H1 (cell line): Measurements from ENCODE around the gene ELL. TPM values are rescaled to one million over a fixed set of nuclear protein-coding genes. Genes with fewer than 3 reads are reported as not detected.

Experiments
- CTCF ChIA-PET: fragments of 300-600 bp; sonication (Branson Sonifier 250); formaldehyde crosslinking; loops from one replicate; lab custom pipeline; 2021; ENCODE audit not compliant: partially characterized antibody; lab: Charles Lee
- POLR2A ChIA-PET: fragments of 300-600 bp; sonication (Branson Sonifier 250); formaldehyde crosslinking; loops from one replicate; lab custom pipeline; 2021; ENCODE audit warnings: inconsistent platforms; ENCODE audit not compliant: partially characterized antibody; lab: Charles Lee
- DNase-seq, 2 experiments: peaks; one replicate each; pipeline versions ENCODE4 v3.0.0 to v3.0.0-alpha.2; 2010 to 2022; ENCODE audit warnings: low spot score in 2 of 2, low read depth in 1 of 2, mixed read lengths in 1 of 2
- FAIRE-seq: peaks from 2 replicates; lab custom pipeline; 2011; peaks lifted over from hg19 to GRCh38; lab: Jason Lieb, UNC
- H2AFZ ChIP-seq: 2 replicates; pipeline ENCODE4 v1.8.1; 2012; ENCODE audit warnings: low read length, inconsistent platforms
- H2AK5ac ChIP-seq: 2 replicates; pipeline ENCODE4 v1.6.1; 2013; ENCODE audit warnings: low read depth, low read length
- H2BK120ac ChIP-seq: replicated peaks from 2 replicates; pipeline ENCODE3; 2013; ENCODE audit warnings: low read depth, low read length, inconsistent platforms
- H2BK12ac ChIP-seq: 2 replicates; pipeline ENCODE4 v1.6.1; 2013; ENCODE audit warnings: low read depth, low read length
- H2BK15ac ChIP-seq: 2 replicates; pipeline ENCODE4 v1.6.1; 2013; ENCODE audit warnings: low read length
- H2BK20ac ChIP-seq: 2 replicates; pipeline ENCODE4 v1.6.1; 2013; ENCODE audit warnings: low read length
- H2BK5ac ChIP-seq: 2 replicates; pipeline ENCODE4 v1.6.1; 2013; ENCODE audit warnings: low read depth, low read length
- H3K14ac ChIP-seq: 2 replicates; pipeline ENCODE4 v1.6.1; 2013; ENCODE audit warnings: inconsistent platforms; ENCODE audit not compliant: insufficient read length
- H3K18ac ChIP-seq: 2 replicates; pipeline ENCODE4 v1.6.1; 2013; ENCODE audit warnings: low read length; ENCODE audit errors: extremely low read depth
- H3K23ac ChIP-seq: 2 replicates; pipeline ENCODE4 v1.6.1; 2013; ENCODE audit warnings: inconsistent platforms; ENCODE audit not compliant: insufficient read length
- H3K23me2 ChIP-seq: 2 replicates; pipeline ENCODE4 v1.6.1; 2013; ENCODE audit warnings: low read depth, low read length
- H3K27ac ChIP-seq: 2 replicates; pipeline ENCODE4 v1.6.1; 2011; ENCODE audit warnings: low read depth, low read length, inconsistent platforms
- H3K27me3 ChIP-seq, 4 experiments: replicated peaks in 1 of 4; 1 replicate in 1 of 4; 2 replicates in 3 of 4; pipeline versions ENCODE4 v1.6.1 to v1.8.1; 2011 to 2013; ENCODE audit warnings: low read length in 3 of 4, mild to moderate bottlenecking in 3 of 4, inconsistent platforms in 2 of 4, mixed read lengths in 2 of 4, moderate library complexity in 1 of 4; ENCODE audit not compliant: control insufficient read depth in 3 of 4, insufficient read depth in 3 of 4; ENCODE audit errors: extremely low read depth in 1 of 4
- H3K36me3 ChIP-seq, 4 experiments: 2 replicates each; pipeline versions ENCODE4 v1.6.1 to v1.8.1; 2011 to 2013; ENCODE audit warnings: mild to moderate bottlenecking in 4 of 4, low read length in 3 of 4, moderate library complexity in 2 of 4, control low read depth in 1 of 4, inconsistent platforms in 1 of 4; ENCODE audit not compliant: insufficient read depth in 4 of 4, control insufficient read depth in 2 of 4
- H3K4ac ChIP-seq: replicated peaks from 2 replicates; pipeline ENCODE3; 2013; ENCODE audit warnings: low read length, low read depth, mixed read lengths, inconsistent platforms; ENCODE audit not compliant: insufficient read length
- H3K4me1 ChIP-seq, 4 experiments: replicated peaks in 1 of 4; 1 replicate in 1 of 4; 2 replicates in 3 of 4; pipeline versions ENCODE4 v1.6.1 to v1.8.1; 2011 to 2013; ENCODE audit warnings: low read length in 3 of 4, inconsistent platforms in 2 of 4, mixed read lengths in 1 of 4; ENCODE audit not compliant: insufficient read depth in 4 of 4, control insufficient read depth in 3 of 4
- H3K4me2 ChIP-seq, 2 experiments: 2 replicates each; pipeline versions ENCODE4 v1.6.1 to v1.8.1; 2011 to 2013; ENCODE audit warnings: low read depth in 2 of 2, low read length in 2 of 2, control low read depth in 1 of 2, inconsistent platforms in 1 of 2, mild to moderate bottlenecking in 1 of 2; ENCODE audit not compliant: insufficient read depth in 1 of 2
- H3K4me3 ChIP-seq, 4 experiments: fragments of 200-600, 300-600 bp in 1 of 4; sonication (generic), shearing (Covaris generic), sonication (Bioruptor Twin) in 1 of 4; 2 replicates each; pipeline versions ENCODE4 v1.5.1 to v1.8.1; 2011 to 2016; ENCODE audit warnings: low read length in 4 of 4, low read depth in 3 of 4, control low read depth in 2 of 4, inconsistent platforms in 2 of 4, mild to moderate bottlenecking in 2 of 4, mixed read lengths in 1 of 4, moderate library complexity in 1 of 4; ENCODE audit not compliant: insufficient read depth in 2 of 4; ENCODE audit errors: extremely low read depth in 1 of 4
- H3K56ac ChIP-seq: replicated peaks from 2 replicates; pipeline ENCODE3; 2013; ENCODE audit warnings: low read depth, mild to moderate bottlenecking, mixed read lengths, low read length, inconsistent platforms; ENCODE audit not compliant: insufficient read length
- H3K79me1 ChIP-seq: 2 replicates; pipeline ENCODE4 v1.6.1; 2013; ENCODE audit warnings: low read depth, low read length, control low read depth
- H3K79me2 ChIP-seq, 2 experiments: 2 replicates each; pipeline versions ENCODE4 v1.6.1 to v1.8.1; 2012 to 2013; ENCODE audit warnings: low read length in 2 of 2, mild to moderate bottlenecking in 2 of 2, inconsistent platforms in 1 of 2; ENCODE audit not compliant: insufficient read depth in 2 of 2, control insufficient read depth in 1 of 2
- H3K9ac ChIP-seq, 4 experiments: replicated peaks in 1 of 4; 1 replicate in 1 of 4; 2 replicates in 3 of 4; pipeline versions ENCODE4 v1.6.1 to v1.8.1; 2011 to 2013; ENCODE audit warnings: low read depth in 3 of 4, low read length in 3 of 4, control low read depth in 2 of 4, mild to moderate bottlenecking in 2 of 4, moderate library complexity in 2 of 4, inconsistent platforms in 1 of 4; ENCODE audit errors: extremely low read depth in 1 of 4
- H3K9me3 ChIP-seq, 2 experiments: 2 replicates each; pipeline versions ENCODE4 v1.6.1 to v1.8.1; 2012 to 2013; ENCODE audit warnings: mild to moderate bottlenecking in 2 of 2, moderate library complexity in 2 of 2, control low read depth in 1 of 2, inconsistent platforms in 1 of 2, low read depth in 1 of 2, low read length in 1 of 2, mixed read lengths in 1 of 2; ENCODE audit not compliant: insufficient read depth in 2 of 2
- H4K20me1 ChIP-seq, 2 experiments: replicated peaks in 1 of 2; 2 replicates each; pipeline versions ENCODE3 to v1.8.1; 2011 to 2013; ENCODE audit warnings: inconsistent platforms in 2 of 2, low read length in 2 of 2, mild to moderate bottlenecking in 1 of 2; ENCODE audit not compliant: insufficient read depth in 2 of 2, control insufficient read depth in 1 of 2
- H4K5ac ChIP-seq: 2 replicates; pipeline ENCODE4 v1.6.1; 2013; ENCODE audit warnings: low read length, low read depth, mixed read lengths, inconsistent platforms; ENCODE audit not compliant: insufficient read length
- H4K8ac ChIP-seq: 2 replicates; pipeline ENCODE4 v1.8.0; 2013; ENCODE audit warnings: mild to moderate bottlenecking, moderate library complexity, low read length, inconsistent platforms; ENCODE audit not compliant: insufficient read depth; ENCODE audit errors: extremely low read depth
- H4K91ac ChIP-seq: replicated peaks from 2 replicates; pipeline ENCODE3; 2013; ENCODE audit warnings: low read length, mixed read lengths, inconsistent platforms; ENCODE audit not compliant: insufficient read length
- ASH2L ChIP-seq: fragments of 200-600, 300-600 bp; sonication (generic); IDR thresholded peaks from one replicate; pipeline ENCODE4 v1.7.1; 2017; ENCODE audit warnings: low read length
- BRCA1 ChIP-seq: IDR thresholded peaks from 2 replicates; pipeline ENCODE4 v1.6.1; 2012; ENCODE audit warnings: low read depth, low read length, improper control_type of control experiment
- SP1 ChIP-seq: IDR thresholded peaks from 2 replicates; pipeline ENCODE4 v1.6.1; 2011; ENCODE audit warnings: low read depth, low read length
- TBP ChIP-seq: IDR thresholded peaks from 2 replicates; pipeline ENCODE4 v1.6.1; 2011; ENCODE audit warnings: low read depth, low read length, improper control_type of control experiment
- WGBS, 2 experiments: shearing (Covaris generic) in 1 of 2; methylation state at CpG; one replicate each; pipeline versions ENCODE4 v1.1.6 to v1.1.7; 2013 to 2015; ENCODE audit warnings: low lambda C conversion rate in 2 of 2, mixed read lengths in 2 of 2, inconsistent platforms in 1 of 2, low coverage in 1 of 2, missing lambda C conversion rate in 1 of 2; ENCODE audit not compliant: insufficient replicate concordance in 2 of 2, insufficient coverage in 1 of 2, insufficient read length in 1 of 2; ENCODE audit errors: extremely low coverage in 1 of 2, missing lambda C conversion rate in 1 of 2; 5-methylcytosine and 5-hydroxymethylcytosine counted together
- polyA plus RNA-seq, 7 experiments: library from polyadenylated mRNA; depleted of rRNA in 3 of 7; stranded (reverse) in 5 of 7; unstranded in 2 of 7; fragments of >200 nt in 5 of 7; fragments of 200-250 nt in 2 of 7; gene quantifications; 1 replicate in 5 of 7; 2 replicates in 1 of 7; 4 replicates in 1 of 7; pipeline versions ENCODE4 v1.2.1 to v1.2.3, GENCODE V29; 2011 to 2013; ENCODE audit warnings: missing spikeins in 2 of 7, mixed read lengths in 2 of 7
- total RNA-seq: library from RNA; stranded (reverse); fragmentation: NEBNext Ultra II Directional; extraction: Animal tissue kit (Norgen Biotek cat#: 25700); gene quantifications from 2 replicates; pipeline ENCODE4 v1.2.1, GENCODE V29; 2021

Gene ELL
- total and polyA plus RNA-seq, 2 of the 8 experiments (the other 6 are each of a cell fraction or from before 2014, with no cell fraction given) = 5.2 to 10.5 TPM

DNA sequence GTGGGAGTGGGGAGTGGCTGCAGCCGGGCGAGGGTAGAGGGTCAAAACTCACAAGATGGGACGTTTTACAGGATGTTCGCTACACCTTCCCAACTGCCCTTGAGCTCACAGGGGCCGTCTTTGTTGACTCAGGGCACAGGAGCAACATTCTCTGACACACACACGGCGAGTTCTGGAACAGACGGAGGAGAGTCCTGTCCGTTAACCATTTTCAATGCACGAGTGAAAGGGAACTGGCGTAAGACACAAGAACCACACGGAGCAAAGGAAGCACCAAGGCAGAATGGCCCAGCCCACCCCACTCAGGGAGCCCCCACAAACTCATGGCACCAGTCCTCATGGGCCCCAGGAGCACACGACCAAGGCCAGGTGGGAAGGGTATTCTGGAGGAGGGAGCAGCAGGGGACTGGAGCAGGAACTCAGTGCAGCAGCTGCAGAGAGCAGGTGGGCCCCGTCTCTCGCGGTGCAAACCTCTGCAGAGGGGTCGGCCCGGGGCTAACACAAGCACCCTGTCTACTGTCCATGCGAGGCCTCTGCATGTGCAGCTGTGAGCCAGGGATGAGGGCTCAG, 46.0 kb downstream of the ELL start:
- peaks cover 13% of the 10 kb centered on the region for H3K79me1 ChIP-seq
- POLR2A ChIA-PET = no interaction called here
- CTCF ChIA-PET = interaction anchor here (0.9 to 11.1 kb wide), 8 partner anchors 11 to 87 kb away, joined by 3 to 213 read pairs (median 4); no protein-coding TSS in a partner anchor
- no peak overlapping the region for H3K4ac ChIP-seq
- H3K9me3 ChIP-seq = no peaks in the 10 kb centered on the region
- H3K4me2 ChIP-seq = no peak overlapping the region
- FAIRE-seq (no peak), DNase-seq (no peak)
- H2BK120ac ChIP-seq = no peak overlapping the region
- H3K27me3 ChIP-seq = no peaks in the 10 kb centered on the region
- no peak overlapping the region for H3K14ac ChIP-seq
- no peaks in the 10 kb centered on the region for H3K36me3 ChIP-seq
- H3K79me2 ChIP-seq = peaks cover 0 to 8% of the 10 kb centered on the region in 2 experiments; a peak in 1 of 4 replicates
- H3K9ac ChIP-seq = no peak overlapping the region
- no peak overlapping the region for H4K8ac ChIP-seq
- no peak overlapping the region for H2BK15ac ChIP-seq
- H3K18ac ChIP-seq = no peak overlapping the region
- no peaks in the 10 kb centered on the region for H3K23me2 ChIP-seq
- H2AFZ ChIP-seq = no peak overlapping the region
- peaks cover 2 to 19% of the 10 kb centered on the region in 2 experiments for H4K20me1 ChIP-seq
- H4K91ac ChIP-seq = no peak overlapping the region
- no peak overlapping the region for H2BK20ac ChIP-seq
- no peak overlapping the region for H2BK5ac ChIP-seq
- no peak overlapping the region for H2AK5ac ChIP-seq
- H3K4me1 ChIP-seq = no peaks in the 10 kb centered on the region; a peak in 1 of 7 replicates
- H3K23ac ChIP-seq = no peak overlapping the region
- no peak overlapping the region for H3K4me3 ChIP-seq
- no peak overlapping the region for H2BK12ac ChIP-seq
- H3K56ac ChIP-seq = no peak overlapping the region
- H3K27ac ChIP-seq = no peak overlapping the region
- 79% methylated on average over 17 of the region's 19 CpGs; no CpG with 5 or more reads in 1 of the 2 experiments for WGBS, 2 experiments
- H4K5ac ChIP-seq = no peak overlapping the region
- TF ChIP-seq BRCA1 = no peak
- no peak for TF ChIP-seq SP1
- TF ChIP-seq ASH2L = no peak
- no peak for TF ChIP-seq TBP
